Neural progenitor cell (in vitro differentiated cells): ENCODE results near the gene SLC35E1. TPM values are rescaled to one million over a fixed set of nuclear protein-coding genes. Genes with fewer than 3 reads are reported as not detected.
A peak's percentile ranks its signal among the peaks of the same experiment; 100 is the strongest.

Source experiments
- DNase-seq: peaks from one replicate; pipeline ENCODE4 v3.0.0-alpha.2; 2016; ENCODE audit warnings: low spot score
- H2AFZ ChIP-seq: fragments of 200-600 bp; sonication (generic); replicated peaks from 2 replicates; pipeline ENCODE4 v1.6.1; 2016; ENCODE audit warnings: antibody characterized with exemption
- H3F3A ChIP-seq: fragments of 200-600 bp; sonication (generic); 2 replicates; pipeline ENCODE4 v1.6.1; 2016; ENCODE audit warnings: antibody characterized with exemption, low read depth
- H3K27ac ChIP-seq: fragments of 200-600 bp; sonication (generic); 2 replicates; pipeline ENCODE4 v1.5.1; 2016; ENCODE audit warnings: mild to moderate bottlenecking
- H3K27me3 ChIP-seq: fragments of 200-600 bp; sonication (generic); 2 replicates; pipeline ENCODE4 v1.6.1; 2016; ENCODE audit warnings: mild to moderate bottlenecking, moderate library complexity
- H3K36me3 ChIP-seq: fragments of 200-600 bp; sonication (generic); 2 replicates; pipeline ENCODE4 v1.5.1; 2016
- H3K4me1 ChIP-seq: fragments of 200-600 bp; sonication (generic); 2 replicates; pipeline ENCODE4 v1.6.1; 2016; ENCODE audit warnings: mixed run types
- H3K4me2 ChIP-seq: fragments of 200-600 bp; sonication (generic); 2 replicates; pipeline ENCODE4 v1.6.1; 2016
- H3K4me3 ChIP-seq: fragments of 200-600 bp; sonication (generic); 2 replicates; pipeline ENCODE4 v1.5.1; 2016
- H3K79me2 ChIP-seq: fragments of 200-600 bp; sonication (generic); 2 replicates; pipeline ENCODE4 v1.6.1; 2016; ENCODE audit warnings: low read depth
- H3K9ac ChIP-seq: fragments of 200-600 bp; sonication (generic); 2 replicates; pipeline ENCODE4 v1.6.1; 2016
- H3K9me3 ChIP-seq: fragments of 200-600 bp; sonication (generic); 2 replicates; pipeline ENCODE4 v1.5.1; 2016; ENCODE audit warnings: low read depth
- H4K20me1 ChIP-seq: fragments of 200-600 bp; sonication (generic); 2 replicates; pipeline ENCODE4 v1.6.1; 2016; ENCODE audit warnings: low read depth
- H3K27ac Mint-ChIP-seq: 3 replicates; pipeline ENCODE4 v1.8.0; 2021; ENCODE audit warnings: mixed read lengths
- H3K27me3 Mint-ChIP-seq: 2 replicates; pipeline ENCODE4 v1.8.0; 2022; ENCODE audit warnings: low read depth, mild to moderate bottlenecking, inconsistent platforms, moderate library complexity, mixed read lengths; ENCODE audit not compliant: insufficient read depth
- H3K36me3 Mint-ChIP-seq: 3 replicates; pipeline ENCODE4 v1.8.0; 2021; ENCODE audit warnings: mixed read lengths
- H3K4me1 Mint-ChIP-seq: 3 replicates; pipeline ENCODE4 v1.8.0; 2021; ENCODE audit warnings: mixed read lengths
- H3K4me3 Mint-ChIP-seq: 3 replicates; pipeline ENCODE4 v1.8.0; 2021; ENCODE audit warnings: mild to moderate bottlenecking, moderate library complexity, mixed read lengths
- H3K9me3 Mint-ChIP-seq: 3 replicates; pipeline ENCODE4 v1.8.0; 2020; ENCODE audit warnings: mixed read lengths
- CTCF ChIP-seq: fragments of 200-600 bp; sonication (generic); IDR thresholded peaks from 2 replicates; pipeline ENCODE4 v1.5.1; 2017; ENCODE audit warnings: antibody characterized with exemption, mild to moderate bottlenecking
- EZH2 ChIP-seq: fragments of 200-600 bp; sonication (generic); IDR thresholded peaks from 2 replicates; pipeline ENCODE4 v1.6.1; 2017; ENCODE audit warnings: antibody characterized with exemption, mild to moderate bottlenecking, moderate library complexity
- EZH2phosphoT487 ChIP-seq: fragments of 200-600 bp; sonication (generic); IDR thresholded peaks from 2 replicates; pipeline ENCODE4 v1.6.1; 2017; ENCODE audit warnings: antibody characterized with exemption
- total RNA-seq: library from RNA; depleted of rRNA; stranded (reverse); fragments of >200 nt; gene quantifications from 2 replicates; pipeline ENCODE4 v1.2.3, GENCODE V29; 2015; ENCODE audit warnings: low replicate concordance

The SLC35E1 gene
- total RNA-seq, 1 donor from 2014 or later, result 16.4 TPM

DNA sequence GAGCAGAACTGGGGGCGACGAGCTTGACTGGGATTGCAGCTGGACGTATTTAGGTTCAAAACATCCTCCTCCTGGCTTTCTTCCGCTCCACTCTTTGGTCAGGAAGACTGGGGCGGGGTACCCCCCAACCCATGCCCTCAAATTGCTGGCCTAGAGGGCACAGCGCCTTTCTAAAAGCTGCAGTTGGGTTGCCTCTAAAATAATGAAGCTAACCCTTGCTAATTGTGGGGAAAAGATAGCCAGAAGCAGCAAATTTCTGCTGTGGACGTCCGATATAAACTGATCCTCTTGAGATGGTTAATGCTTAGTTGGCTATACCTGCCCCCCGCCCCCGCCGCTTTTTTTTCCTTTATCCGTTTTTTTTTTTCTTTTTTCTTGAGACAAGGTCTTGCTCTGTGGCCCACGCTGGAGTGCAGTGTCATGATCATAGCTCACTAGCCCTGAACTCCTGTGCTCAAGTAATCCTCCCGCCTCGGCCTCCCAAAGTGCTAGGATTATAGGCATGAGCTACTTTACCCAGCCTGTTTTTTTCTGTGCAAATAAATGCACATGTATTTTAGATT is 29.2 kb downstream of the SLC35E1 start:
- no peaks in the 10 kb centered on the region for H3K27me3 ChIP-seq
- H3K4me3 ChIP-seq, result peak overlapping the region; percentile 98
- Mint-ChIP-seq H3K4me1 (peaks cover 25% of the 10 kb centered on the region), H3K27me3 (peaks cover 5% of the 10 kb centered on the region), H3K9me3 (no peaks in the 10 kb centered on the region), H3K4me3 (peak overlapping the region; percentile 97), H3K27ac (peak overlapping the region; percentile 79), H3K36me3 (peaks cover 18% of the 10 kb centered on the region)
- no peaks in the 10 kb centered on the region for H3K36me3 ChIP-seq
- H3K4me1 ChIP-seq, result no peaks in the 10 kb centered on the region
- DNase-seq, result peak; percentile 13
- H4K20me1 ChIP-seq, result peaks cover 30% of the 10 kb centered on the region
- peak overlapping the region; percentile 88 for H3K9ac ChIP-seq
- peaks cover 10% of the 10 kb centered on the region for H3F3A ChIP-seq
- TF ChIP-seq EZH2phosphoT487, result no peak
- TF ChIP-seq EZH2, result no peak
- TF ChIP-seq CTCF, result no peak
- H2AFZ ChIP-seq, result peak overlapping the region; percentile 53
- peaks cover 66% of the 10 kb centered on the region for H3K79me2 ChIP-seq
- peak overlapping the region; percentile 54 for H3K27ac ChIP-seq
- peak overlapping the region; percentile 87 for H3K4me2 ChIP-seq
- no peaks in the 10 kb centered on the region for H3K9me3 ChIP-seq

- Mint-ChIP-seq H3K27me3 (peaks cover 5% of the 10 kb centered on the region), H3K4me3 (peak within 1 kb of the TSS; percentile 97), H3K9me3 (no peaks in the 10 kb centered on the region), H3K27ac (peak within 1 kb of the TSS; percentile 79), H3K4me1 (peaks cover 25% of the 10 kb centered on the region), H3K36me3 (peaks cover 23% of the 10 kb centered on the region)
- H3K4me2 ChIP-seq, result peak within 1 kb of the TSS; percentile 99
- peaks cover 73% of the 10 kb centered on the region for H3K79me2 ChIP-seq
- no peaks in the 10 kb centered on the region for H3K36me3 ChIP-seq
- no peaks in the 10 kb centered on the region for H3K27me3 ChIP-seq
- H2AFZ ChIP-seq, result peak within 1 kb of the TSS; percentile 60
- H3K4me1 ChIP-seq, result no peaks in the 10 kb centered on the region
- peak; percentile 98 for DNase-seq
- peak within 1 kb of the TSS; percentile 93 for H3K9ac ChIP-seq
- H3F3A ChIP-seq, result peaks cover 10% of the 10 kb centered on the region
- no peaks in the 10 kb centered on the region for H3K9me3 ChIP-seq
- H3K27ac ChIP-seq, result peak within 1 kb of the TSS; percentile 79
- H3K4me3 ChIP-seq, result peak within 1 kb of the TSS; percentile 98
- H4K20me1 ChIP-seq, result peaks cover 38% of the 10 kb centered on the region
- TF ChIP-seq EZH2phosphoT487, result no peak
- TF ChIP-seq CTCF, result peak; percentile 14
These were observed 29.9 kb downstream of the SLC35E1 start, which contains the start of gene CHERP for GRCh38 chr19:16542045-16542909. CHERP (minus strand) TSS chr19:16542437; CDS start chr19:16542378, 59 bp downstream.

- no peaks in the 10 kb centered on the region for H3K9me3 Mint-ChIP-seq
- H3K9ac ChIP-seq, result peak overlapping the region; percentile 93
- H3K4me1 Mint-ChIP-seq, result peaks cover 25% of the 10 kb centered on the region
These were observed 30.6 kb downstream of the SLC35E1 start for GRCh38 chr19:16541526-16542044.

More at GRCh38 chr19:16541526-16542044, 30.6 kb downstream of the SLC35E1 start:
- peaks cover 80% of the 10 kb centered on the region for H3K79me2 ChIP-seq
- TF ChIP-seq EZH2phosphoT487 (no peak), EZH2 (no peak), CTCF (no peak)
- peaks cover 43% of the 10 kb centered on the region for H4K20me1 ChIP-seq
- H2AFZ ChIP-seq, result peak overlapping the region; percentile 60
- peak overlapping the region; percentile 79 for H3K27ac ChIP-seq
- H3F3A ChIP-seq, result peaks cover 10% of the 10 kb centered on the region
- DNase-seq, result peak; percentile 51
- peaks cover 5% of the 10 kb centered on the region for H3K27me3 Mint-ChIP-seq
- no peaks in the 10 kb centered on the region for H3K4me1 ChIP-seq
- no peaks in the 10 kb centered on the region for H3K27me3 ChIP-seq
- H3K9me3 ChIP-seq, result no peaks in the 10 kb centered on the region
- H3K4me3 ChIP-seq, result peak overlapping the region; percentile 98
- H3K4me2 ChIP-seq, result peak overlapping the region; percentile 99
- peaks cover 24% of the 10 kb centered on the region for H3K36me3 Mint-ChIP-seq
- no peaks in the 10 kb centered on the region for H3K36me3 ChIP-seq
- peak overlapping the region; percentile 1 for H3K27ac Mint-ChIP-seq
- H3K4me3 Mint-ChIP-seq, result peak overlapping the region; percentile 97
